HepG2 (cell line): ENCODE data around the gene TMEM255B. TPM values are rescaled to one million over a fixed set of nuclear protein-coding genes. Genes with fewer than 3 reads are reported as not detected.

Source experiments
- ATAC-seq: fragments of 200-7000 bp; cut with Tn5 transposase; 3 replicates; pipeline ENCODE4 v1.9.1; 2020; ENCODE audit warnings: mild to moderate bottlenecking, moderate library complexity
- BruUV-seq: library from RNA; stranded (reverse); fragments of 400-500 nt; replicated peaks from 2 replicates; lab custom pipeline; 2021; lab: Mats Ljungman, UMichigan
- CTCF ChIA-PET: fragments of 300-600 bp; formaldehyde crosslinking; extraction: SDS; loops from one replicate; lab custom pipeline; 2021; ENCODE audit warnings: low total read pairs, inconsistent platforms, low intra/inter-chr PET ratio; lab: Yijun Ruan, JAX
- POLR2A ChIA-PET: fragments of 350-600 bp; sonication (Branson Sonifier 250); formaldehyde crosslinking; loops from one replicate; lab custom pipeline; 2020; ENCODE audit warnings: antibody characterized with exemption, inconsistent platforms; lab: Yijun Ruan, JAX
- DNase-seq: peaks from one replicate; pipeline ENCODE4 v3.0.0-alpha.2; 2015; ENCODE audit warnings: low spot score
- FAIRE-seq: peaks from 3 replicates; lab custom pipeline; 2011; peaks lifted over from hg19 to GRCh38; lab: Jason Lieb, UNC
- H2AFZ ChIP-seq: one replicate; pipeline ENCODE4 v1.6.1; 2011; ENCODE audit warnings: low read length, inconsistent platforms
- H3K27ac ChIP-seq: fragments of 300-600 bp; 3 replicates; pipeline ENCODE4 v1.8.0; 2011; ENCODE audit warnings: mixed run types, mild to moderate bottlenecking, mixed read lengths, low read length, inconsistent platforms; ENCODE audit not compliant: insufficient read depth; ENCODE audit errors: extremely low read length
- H3K27me3 ChIP-seq, 2 experiments: fragments of 200-600 bp in 1 of 2; 2 replicates in 1 of 2; 3 replicates in 1 of 2; pipeline versions ENCODE4 v1.6.0 to v1.8.0; 2011; ENCODE audit warnings: low read length in 2 of 2, mild to moderate bottlenecking in 2 of 2, moderate library complexity in 2 of 2, inconsistent platforms in 1 of 2; ENCODE audit not compliant: insufficient read depth in 2 of 2, control insufficient read depth in 1 of 2
- H3K36me3 ChIP-seq, 2 experiments: fragments of 200-600 bp in 1 of 2; replicated peaks in 1 of 2; 2 replicates in 1 of 2; 3 replicates in 1 of 2; pipeline versions ENCODE4 v1.5.1 to v1.8.0; 2011; ENCODE audit warnings: low read length in 2 of 2, inconsistent platforms in 1 of 2; ENCODE audit not compliant: insufficient read depth in 2 of 2, control insufficient read depth in 1 of 2
- H3K4me1 ChIP-seq: 2 replicates; pipeline ENCODE4 v1.5.1; 2012; ENCODE audit warnings: low read length, inconsistent platforms; ENCODE audit not compliant: insufficient read depth
- H3K4me2 ChIP-seq: 2 replicates; pipeline ENCODE4 v1.6.0; 2011; ENCODE audit warnings: low read depth, low read length, inconsistent platforms
- H3K4me3 ChIP-seq, 3 experiments: fragments of 200-600 bp in 1 of 3; sonication (generic), shearing (Covaris generic) in 1 of 3; replicated peaks in 1 of 3; 2 replicates each; pipeline ENCODE4 v1.5.1; 2011 to 2016; ENCODE audit warnings: low read length in 3 of 3, inconsistent platforms in 2 of 3, low read depth in 2 of 3, mild to moderate bottlenecking in 2 of 3, control low read depth in 1 of 3, mixed read lengths in 1 of 3; ENCODE audit not compliant: insufficient read depth in 1 of 3
- H3K79me2 ChIP-seq: one replicate; pipeline ENCODE4 v1.6.1; 2011; ENCODE audit warnings: low read length, inconsistent platforms; ENCODE audit not compliant: insufficient read depth
- H3K9ac ChIP-seq: 2 replicates; pipeline ENCODE4 v1.6.0; 2011; ENCODE audit warnings: mild to moderate bottlenecking, low read depth, low read length, inconsistent platforms; ENCODE audit not compliant: insufficient read depth
- H3K9me3 ChIP-seq: 2 replicates; pipeline ENCODE4 v1.5.1; 2012; ENCODE audit warnings: mild to moderate bottlenecking, low read length
- H4K20me1 ChIP-seq: 2 replicates; pipeline ENCODE4 v1.6.0; 2011; ENCODE audit warnings: inconsistent platforms, mild to moderate bottlenecking, low read length, moderate library complexity; ENCODE audit not compliant: insufficient read depth
- CBX5 ChIP-seq: sonication (generic); formaldehyde crosslinking; IDR thresholded peaks from 2 replicates; pipeline ENCODE4 v1.4.0; 2020; ENCODE audit warnings: missing genetic modification reagents, borderline replicate concordance
- FOXM1 ChIP-seq: sonication (generic); formaldehyde crosslinking; IDR thresholded peaks from 2 replicates; pipeline ENCODE4 v1.5.0; 2020; ENCODE audit warnings: missing genetic modification reagents
- GFI1 ChIP-seq: sonication (generic); formaldehyde crosslinking; IDR thresholded peaks from 2 replicates; pipeline ENCODE4 v1.5.0; 2020; ENCODE audit warnings: missing genetic modification reagents, mild to moderate bottlenecking, borderline replicate concordance
- HNRNPK ChIP-seq: fragments of 200-400 bp; formaldehyde crosslinking; IDR thresholded peaks from 2 replicates; pipeline ENCODE4 v1.6.1; 2018; ENCODE audit warnings: low read length, low read depth, moderate library complexity, mild to moderate bottlenecking; ENCODE audit not compliant: poor library complexity, severe bottlenecking
- PCBP2 ChIP-seq: fragments of 200-400 bp; formaldehyde crosslinking; optimal IDR thresholded peaks from 2 replicates; pipeline ENCODE3; 2018; ENCODE audit warnings: low read length, low read depth; ENCODE audit not compliant: poor library complexity, severe bottlenecking
- TAF1 ChIP-seq: sonication (generic); formaldehyde crosslinking; IDR thresholded peaks from 2 replicates; pipeline ENCODE4 v1.4.0; 2020; ENCODE audit warnings: missing genetic modification reagents
- TEAD2 ChIP-seq: sonication (generic); formaldehyde crosslinking; IDR thresholded peaks from 2 replicates; pipeline ENCODE4 v1.9.0; 2021; ENCODE audit warnings: missing genetic modification reagents
- TP53 ChIP-seq: sonication (generic); formaldehyde crosslinking; conservative IDR thresholded peaks from 2 replicates; pipeline ENCODE4 v1.4.0; 2020; ENCODE audit warnings: missing genetic modification reagents
- ZFP37 ChIP-seq: sonication (generic); formaldehyde crosslinking; IDR thresholded peaks from 2 replicates; pipeline ENCODE4 v1.4.0; 2020; ENCODE audit warnings: missing genetic modification reagents, borderline replicate concordance
- ZFP90 ChIP-seq: sonication (generic); formaldehyde crosslinking; IDR thresholded peaks from 2 replicates; pipeline ENCODE4 v1.8.0; 2022; ENCODE audit warnings: missing genetic modification reagents, mild to moderate bottlenecking, inconsistent platforms, borderline replicate concordance
- ZFY ChIP-seq: sonication (generic); formaldehyde crosslinking; IDR thresholded peaks from 2 replicates; pipeline ENCODE4 v1.4.0; 2020; ENCODE audit warnings: missing genetic modification reagents
- ZNF160 ChIP-seq: sonication (generic); formaldehyde crosslinking; IDR thresholded peaks from 2 replicates; pipeline ENCODE4 v1.8.0; 2022; ENCODE audit warnings: mild to moderate bottlenecking, inconsistent platforms, missing genetic modification reagents
- ZNF772 ChIP-seq: sonication (generic); formaldehyde crosslinking; IDR thresholded peaks from 2 replicates; pipeline ENCODE4 v1.5.0; 2020; ENCODE audit warnings: mild to moderate bottlenecking, missing genetic modification reagents
- ZSCAN30 ChIP-seq: sonication (generic); formaldehyde crosslinking; IDR thresholded peaks from 2 replicates; pipeline ENCODE4 v1.5.0; 2020; ENCODE audit warnings: mild to moderate bottlenecking, missing genetic modification reagents
- ZSCAN31 ChIP-seq: sonication (generic); formaldehyde crosslinking; IDR thresholded peaks from 2 replicates; pipeline ENCODE4 v1.5.0; 2020; ENCODE audit warnings: low read depth, mild to moderate bottlenecking, missing genetic modification reagents
- WGBS: methylation state at CpG from one replicate; pipeline ENCODE4 v1.1.6; 2017; ENCODE audit warnings: low lambda C conversion rate; 5-methylcytosine and 5-hydroxymethylcytosine counted together
- in situ Hi-C: cut with HindIII; loops from 2 replicates; pipeline ENCODE4 v1.10.0; 2017; ENCODE audit warnings: low pct_unique_long_range_greater_than_20kb; ENCODE audit not compliant: extremely low pct_ligation_motif_present
- intact Hi-C: fragments of 100-400 bp; cut with micrococcal nuclease; formaldehyde crosslinking; loops from one replicate; pipeline ENCODE4 v1.10.0; 2022; ENCODE audit not compliant: unreplicated experiment
- polyA plus RNA-seq, 8 experiments: library from polyadenylated mRNA; depleted of rRNA in 3 of 8; stranded (reverse) in 7 of 8; unstranded in 1 of 8; fragments of >200 nt; fragmentation: Illumina TruSeq in 4 of 8; extraction: Trizol in 4 of 8; gene quantifications; 2 replicates each; pipeline versions ENCODE4 v1.2.1 to v1.2.3, GENCODE V29; 2011 to 2016; ENCODE audit warnings: low read depth in 4 of 8, missing spikeins in 1 of 8, mixed read lengths in 1 of 8; ENCODE audit not compliant: insufficient read depth in 1 of 8
- total RNA-seq, 5 experiments: library from RNA; depleted of rRNA; stranded (reverse); fragments of >200 nt; fragmentation: Illumina TruSeq; extraction: Trizol; gene quantifications; 2 replicates each; pipeline ENCODE4 v1.2.3, GENCODE V29; 2016; ENCODE audit warnings: low read depth in 1 of 5
- TF ChIP-seq, protein P1 (sequence below): sonication (generic); formaldehyde crosslinking; IDR thresholded peaks from 2 replicates; pipeline ENCODE4 v1.4.0; 2020; ENCODE audit warnings: missing genetic modification reagents
- TF ChIP-seq, protein P2 (sequence below): IDR thresholded peaks from 2 replicates; pipeline ENCODE4 v1.6.1; 2018; ENCODE audit warnings: missing genetic modification reagents
- TF ChIP-seq, protein P3 (sequence below): sonication (generic); formaldehyde crosslinking; IDR thresholded peaks from 2 replicates; pipeline ENCODE4 v1.4.0; 2020; ENCODE audit warnings: missing genetic modification reagents, low read depth, mild to moderate bottlenecking, borderline replicate concordance

Gene TMEM255B
- total and polyA plus RNA-seq, 2 of the 13 experiments (the other 11 are each of a cell fraction or from before 2014, with no cell fraction given), result not detected

DNA sequence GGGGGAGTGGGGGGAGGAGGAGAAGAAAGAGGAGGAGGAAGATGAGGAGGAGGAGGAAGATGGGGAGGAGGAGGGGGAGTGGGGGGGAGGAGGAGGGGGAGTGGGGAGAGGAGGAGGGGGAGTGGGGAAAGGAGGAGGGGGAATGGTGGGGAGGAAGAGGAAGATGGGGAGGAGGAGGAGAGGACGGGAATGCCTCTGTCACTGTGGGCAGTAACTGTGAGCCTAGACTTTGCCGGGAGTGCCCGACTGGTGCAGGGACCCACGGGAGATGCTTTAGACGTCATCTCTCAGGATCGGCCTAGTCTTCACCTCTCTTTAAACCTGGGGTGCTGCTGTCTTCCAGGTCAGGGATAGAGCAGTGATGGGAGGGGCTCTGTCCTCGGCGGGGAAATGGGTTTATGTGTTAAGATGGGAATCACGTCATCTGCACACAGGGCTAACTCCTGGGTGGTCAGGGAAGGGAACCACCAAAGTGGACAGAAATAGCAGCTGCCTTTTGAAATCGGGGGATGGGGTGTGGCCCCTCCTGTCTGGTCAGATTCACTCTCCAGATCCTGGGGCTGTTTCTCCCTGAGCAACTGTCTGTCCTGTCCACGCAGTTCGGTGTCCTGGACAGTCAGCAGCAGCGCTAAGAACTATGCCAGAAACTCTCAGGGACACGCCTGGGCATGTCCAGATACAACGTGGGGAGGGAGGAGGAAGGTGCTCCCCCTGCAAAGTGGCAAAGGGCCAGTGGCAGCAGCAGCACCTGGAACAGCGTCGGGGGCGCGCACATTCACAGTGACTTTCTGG lies 77.9 kb downstream of the TMEM255B start (continued):
- TF ChIP-seq, protein P1, sequence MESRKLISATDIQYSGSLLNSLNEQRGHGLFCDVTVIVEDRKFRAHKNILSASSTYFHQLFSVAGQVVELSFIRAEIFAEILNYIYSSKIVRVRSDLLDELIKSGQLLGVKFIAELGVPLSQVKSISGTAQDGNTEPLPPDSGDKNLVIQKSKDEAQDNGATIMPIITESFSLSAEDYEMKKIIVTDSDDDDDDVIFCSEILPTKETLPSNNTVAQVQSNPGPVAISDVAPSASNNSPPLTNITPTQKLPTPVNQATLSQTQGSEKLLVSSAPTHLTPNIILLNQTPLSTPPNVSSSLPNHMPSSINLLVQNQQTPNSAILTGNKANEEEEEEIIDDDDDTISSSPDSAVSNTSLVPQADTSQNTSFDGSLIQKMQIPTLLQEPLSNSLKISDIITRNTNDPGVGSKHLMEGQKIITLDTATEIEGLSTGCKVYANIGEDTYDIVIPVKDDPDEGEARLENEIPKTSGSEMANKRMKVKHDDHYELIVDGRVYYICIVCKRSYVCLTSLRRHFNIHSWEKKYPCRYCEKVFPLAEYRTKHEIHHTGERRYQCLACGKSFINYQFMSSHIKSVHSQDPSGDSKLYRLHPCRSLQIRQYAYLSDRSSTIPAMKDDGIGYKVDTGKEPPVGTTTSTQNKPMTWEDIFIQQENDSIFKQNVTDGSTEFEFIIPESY (CRISPR knock-in tag), result peak; percentile 72
- TF ChIP-seq TP53 (CRISPR knock-in tag) (peak; percentile 99), HNRNPK (peak; percentile 58), GFI1 (CRISPR knock-in tag) (no peak), PCBP2 (peak; percentile 51)
- TF ChIP-seq, protein P2, sequence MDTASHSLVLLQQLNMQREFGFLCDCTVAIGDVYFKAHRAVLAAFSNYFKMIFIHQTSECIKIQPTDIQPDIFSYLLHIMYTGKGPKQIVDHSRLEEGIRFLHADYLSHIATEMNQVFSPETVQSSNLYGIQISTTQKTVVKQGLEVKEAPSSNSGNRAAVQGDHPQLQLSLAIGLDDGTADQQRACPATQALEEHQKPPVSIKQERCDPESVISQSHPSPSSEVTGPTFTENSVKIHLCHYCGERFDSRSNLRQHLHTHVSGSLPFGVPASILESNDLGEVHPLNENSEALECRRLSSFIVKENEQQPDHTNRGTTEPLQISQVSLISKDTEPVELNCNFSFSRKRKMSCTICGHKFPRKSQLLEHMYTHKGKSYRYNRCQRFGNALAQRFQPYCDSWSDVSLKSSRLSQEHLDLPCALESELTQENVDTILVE (CRISPR knock-in tag), result no peak
- TF ChIP-seq, all 625 proteins: peak for 8

DNA sequence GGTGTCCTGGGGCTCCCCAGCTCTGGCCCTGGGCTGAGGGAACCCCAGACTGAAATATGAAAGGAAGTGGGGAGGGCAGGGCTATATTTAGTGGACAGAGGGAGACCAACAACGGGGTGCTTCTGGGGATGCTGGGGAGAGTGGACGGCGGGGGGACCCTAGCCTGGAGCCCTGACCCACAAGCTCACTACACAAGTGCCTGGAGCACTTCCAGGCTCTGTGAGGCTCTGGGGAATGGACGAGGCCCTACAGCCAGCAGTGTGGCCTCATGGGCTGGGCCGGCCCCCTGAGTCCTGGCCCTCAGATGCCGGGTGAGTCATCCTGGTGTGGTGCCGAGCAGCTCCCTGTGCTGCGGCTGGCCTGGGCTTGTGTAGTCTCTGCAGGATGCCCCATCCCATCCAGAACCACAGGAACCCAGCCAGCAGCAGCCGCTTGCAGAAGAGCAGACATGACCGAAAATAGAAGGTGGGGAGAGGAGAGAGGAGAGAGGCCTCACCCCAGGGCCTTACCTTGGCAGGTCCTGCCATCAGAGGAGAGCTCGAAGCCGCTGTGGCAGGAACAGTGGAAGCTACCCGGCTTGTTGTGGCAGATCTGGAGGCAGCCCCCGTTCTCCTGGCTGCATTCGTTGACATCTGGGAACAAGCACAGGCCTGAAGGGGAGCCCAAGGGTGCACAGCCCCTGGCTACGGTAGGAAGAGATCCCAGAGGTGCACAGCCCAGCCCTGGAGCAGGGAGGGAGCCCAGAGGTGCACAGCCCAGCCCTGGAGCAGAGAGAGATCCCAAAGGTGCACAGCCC lies 78.7 kb downstream of the TMEM255B start:
- FAIRE-seq (no peak), ATAC-seq (peak; percentile 76), DNase-seq (peak; percentile 55)
- 91% methylated on average over 5 of the region's 16 CpGs for WGBS
- Histone ChIP-seq H2AFZ (no peak overlapping the region), H3K4me2 (no peak overlapping the region), H3K27me3 (peaks cover 0 to 1% of the 10 kb centered on the region in 2 experiments; a peak in 3 of 5 replicates), H3K27ac (no peak overlapping the region), H3K9me3 (no peaks in the 10 kb centered on the region), H3K4me1 (peaks cover 26% of the 10 kb centered on the region), H3K36me3 (no peaks in the 10 kb centered on the region), H3K4me3 (no peak overlapping the region), H3K79me2 (no peaks in the 10 kb centered on the region), H4K20me1 (no peaks in the 10 kb centered on the region), H3K9ac (no peak overlapping the region)
- no TSS peak for BruUV-seq
- in situ Hi-C loops (no loop called here), intact Hi-C loops (no loop called here)
- ChIA-PET CTCF (no interaction called here), POLR2A (no interaction called here)
- 0 out of 2 replicates have a peak, but pooled peaks have one; percentile 17 for TF ChIP-seq ZFY (CRISPR knock-in tag)
- TF ChIP-seq TEAD2, result no peak
- TF ChIP-seq CBX5 (CRISPR knock-in tag), result no peak
- TF ChIP-seq TAF1 (CRISPR knock-in tag), result no peak
- TF ChIP-seq ZFP37 (CRISPR knock-in tag), result no peak
- TF ChIP-seq ZNF772 (CRISPR knock-in tag), result no peak
- no peak for TF ChIP-seq ZSCAN30
- 0 out of 2 replicates have a peak, but pooled peaks have one; percentile 92 for TF ChIP-seq TP53 (CRISPR knock-in tag)
- TF ChIP-seq FOXM1 (CRISPR knock-in tag), result no peak
- TF ChIP-seq ZFP90 (CRISPR knock-in tag), result no peak
- TF ChIP-seq ZSCAN31 (CRISPR knock-in tag), result no peak
- no peak for TF ChIP-seq ZNF160
- TF ChIP-seq, protein P3, sequence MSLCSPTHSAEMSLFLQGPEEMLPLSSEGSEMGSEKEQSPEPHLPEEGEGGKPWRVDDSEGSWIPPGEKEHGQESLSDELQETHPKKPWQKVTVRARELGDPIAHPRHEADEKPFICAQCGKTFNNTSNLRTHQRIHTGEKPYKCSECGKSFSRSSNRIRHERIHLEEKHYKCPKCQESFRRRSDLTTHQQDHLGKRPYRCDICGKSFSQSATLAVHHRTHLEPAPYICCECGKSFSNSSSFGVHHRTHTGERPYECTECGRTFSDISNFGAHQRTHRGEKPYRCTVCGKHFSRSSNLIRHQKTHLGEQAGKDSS (CRISPR knock-in tag), result no peak
